H1 (cell line): Measurements from ENCODE around the gene USP36. TPM values are rescaled to one million over a fixed set of nuclear protein-coding genes. Genes with fewer than 3 reads are reported as not detected.

Experiments
- CBX8 ChIP-seq: fragments of 300-800, 300-1000 bp; sonication (generic); IDR thresholded peaks from 2 replicates; pipeline ENCODE4 v1.7.1; 2016; ENCODE audit warnings: low read depth, low read length, borderline replicate concordance
- CHD1 ChIP-seq: IDR thresholded peaks from 2 replicates; pipeline ENCODE4 v1.6.1; 2012; ENCODE audit warnings: low read depth, low read length, improper control_type of control experiment
- CTBP2 ChIP-seq: IDR thresholded peaks from 2 replicates; pipeline ENCODE4 v1.7.0; 2011; ENCODE audit warnings: borderline replicate concordance, mild to moderate bottlenecking, moderate library complexity, mixed read lengths, low read length; ENCODE audit not compliant: insufficient read depth, insufficient read length
- KDM4A ChIP-seq: IDR thresholded peaks from one replicate; pipeline ENCODE4 v1.7.1; 2012; ENCODE audit warnings: low read depth, mild to moderate bottlenecking, moderate library complexity, low read length, inconsistent platforms; ENCODE audit not compliant: severe bottlenecking
- POLR2AphosphoS5 ChIP-seq: IDR thresholded peaks from 2 replicates; pipeline ENCODE4 v1.6.1; 2011; ENCODE audit warnings: low read depth, low read length
- SIX5 ChIP-seq: IDR thresholded peaks from 2 replicates; pipeline ENCODE4 v1.6.1; 2011; ENCODE audit warnings: mild to moderate bottlenecking, low read depth, low read length
- ZNF274 ChIP-seq: IDR thresholded peaks from 2 replicates; pipeline ENCODE4 v1.7.0; 2012; ENCODE audit warnings: low read length, borderline replicate concordance; ENCODE audit errors: extremely low read depth
- polyA plus RNA-seq, 7 experiments: library from polyadenylated mRNA; depleted of rRNA in 3 of 7; stranded (reverse) in 5 of 7; unstranded in 2 of 7; fragments of >200 nt in 5 of 7; fragments of 200-250 nt in 2 of 7; gene quantifications; 1 replicate in 5 of 7; 2 replicates in 1 of 7; 4 replicates in 1 of 7; pipeline versions ENCODE4 v1.2.1 to v1.2.3, GENCODE V29; 2011 to 2013; ENCODE audit warnings: missing spikeins in 2 of 7, mixed read lengths in 2 of 7
- total RNA-seq: library from RNA; stranded (reverse); fragmentation: NEBNext Ultra II Directional; extraction: Animal tissue kit (Norgen Biotek cat#: 25700); gene quantifications from 2 replicates; pipeline ENCODE4 v1.2.1, GENCODE V29; 2021

The USP36 gene
- total and polyA plus RNA-seq, 2 of the 8 experiments (the other 6 are each of a cell fraction or from before 2014, with no cell fraction given), result 40.7 to 67.7 TPM

DNA sequence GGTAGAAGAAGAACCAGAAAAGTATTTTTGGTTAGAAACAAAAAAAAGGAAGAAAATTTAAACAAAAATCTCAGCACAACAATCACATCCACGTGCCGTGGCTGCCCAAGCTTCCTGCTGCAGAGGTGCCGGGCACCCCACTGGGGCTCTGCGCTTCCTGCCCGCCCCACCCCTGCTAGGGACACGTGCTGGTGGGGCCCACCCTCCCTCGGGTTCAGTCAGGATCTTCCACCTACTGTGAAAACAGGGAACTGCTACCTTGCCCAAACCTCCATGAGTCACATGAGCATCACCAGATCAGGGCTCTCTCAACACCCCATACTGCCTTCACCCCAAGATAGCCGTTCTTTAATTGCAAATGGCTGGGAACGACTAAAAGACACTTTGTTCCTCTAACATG lies 34.2 kb downstream of the USP36 start (continued):
- no peak for TF ChIP-seq CBX8
- TF ChIP-seq CTBP2, result no peak
- no peak for TF ChIP-seq CHD1
- TF ChIP-seq POLR2AphosphoS5, result no peak
- no peak for TF ChIP-seq SIX5
- no peak for TF ChIP-seq KDM4A
- TF ChIP-seq ZNF274, result no peak
